ENCODE results near the gene OR52W1. TPM values are rescaled to one million over a fixed set of nuclear protein-coding genes. Genes with fewer than 3 reads are reported as not detected.
A peak's percentile ranks its signal among the peaks of the same experiment; 100 is the strongest.

The OR52W1 gene
- total RNA-seq, 1 donor from 2014 or later: not detected

GRCh38 chr11:6228520-6228919, 29.5 kb downstream of the OR52W1 start:
- Histone ChIP-seq H3K4me3 (no peak overlapping the region), H3K36me3 (peaks cover 8 to 10% of the 10 kb centered on the region in 2 donors), H3K9me3 (no peaks in the 10 kb centered on the region), H3K4me1 (peaks cover 0 to 8% of the 10 kb centered on the region in 2 donors), H3K27me3 (no peaks in the 10 kb centered on the region), H3K27ac (no peak overlapping the region)
- intact Hi-C loops (cut with DNase I): no loop called here
- no peak for DNase-seq (ENCODE audit: low spot score in 2 of 2)
- TF ChIP-seq CTCF (IDR thresholded peaks at IDR 0.05): no peak

- intact Hi-C loops (cut with DNase I): loop anchor here (10.0 kb wide), 1 partner anchor 1285 kb away; the partner anchor contains the start of gene PPFIBP2
Measured at GRCh38 chr11:6229911-6230310, 30.9 kb downstream of the OR52W1 start.

GRCh38 chr11:6232899-6233298, 33.9 kb downstream of the OR52W1 start:
- H3K4me1 ChIP-seq: peaks cover 0 to 12% of the 10 kb centered on the region in 2 donors
- H3K4me3 ChIP-seq: peak overlapping the region in 1 of 2 donors; percentile 79
- no peak for DNase-seq (ENCODE audit: low spot score in 2 of 2)
- H3K27ac ChIP-seq: no peak overlapping the region
- H3K9me3 ChIP-seq: no peaks in the 10 kb centered on the region
- H3K36me3 ChIP-seq: no peaks in the 10 kb centered on the region
- no peaks in the 10 kb centered on the region for H3K27me3 ChIP-seq
- TF ChIP-seq CTCF (IDR thresholded peaks at IDR 0.05): no peak
- intact Hi-C loops (cut with DNase I): loop anchor here (10.0 kb wide), 1 partner anchor 1282 kb away; the partner anchor contains the start of gene PPFIBP2

More at GRCh38 chr11:6229911-6230310, 30.9 kb downstream of the OR52W1 start:
- Histone ChIP-seq H3K4me3 (no peak overlapping the region), H3K9me3 (no peaks in the 10 kb centered on the region), H3K4me1 (peaks cover 0 to 14% of the 10 kb centered on the region in 2 donors), H3K36me3 (no peaks in the 10 kb centered on the region), H3K27ac (no peak overlapping the region), H3K27me3 (no peaks in the 10 kb centered on the region)
- DNase-seq (ENCODE audit: low spot score in 2 of 2): no peak
- TF ChIP-seq CTCF (IDR thresholded peaks at IDR 0.05): no peak

GRCh38 chr11:6233984-6234386, 35.0 kb downstream of the OR52W1 start:
- intact Hi-C loops (cut with DNase I): loop anchor here (1.0 to 10.0 kb wide), 6 partner anchors 85 to 1281 kb away; partner anchors contain the start of genes ARFIP2, PPFIBP2, SMPD1 and TIMM10B
- Histone ChIP-seq H3K27ac (peak overlapping the region; percentile 66 to 74), H3K9me3 (no peaks in the 10 kb centered on the region), H3K4me3 (peak overlapping the region; percentile 52 to 79), H3K27me3 (no peaks in the 10 kb centered on the region), H3K36me3 (no peaks in the 10 kb centered on the region), H3K4me1 (peaks cover 0 to 12% of the 10 kb centered on the region in 2 donors)
- no peak for DNase-seq (ENCODE audit: low spot score in 2 of 2)
- no peak for TF ChIP-seq CTCF (IDR thresholded peaks at IDR 0.05)

GRCh38 chr11:6234387-6235107, 35.5 kb downstream of the OR52W1 start, which contains the start of gene FHIP1B:
FHIP1B (minus strand) TSS chr11:6234636; CDS start chr11:6224516, 10,120 bp downstream.
- intact Hi-C loops (cut with DNase I): loop anchor here (1.0 to 10.0 kb wide), 10 partner anchors 85 to 1627 kb away; partner anchors contain the start of genes ARFIP2, PPFIBP2, SMPD1 and TAF10
- TF ChIP-seq CTCF (IDR thresholded peaks at IDR 0.05): peak in 1 of 3 experiments; percentile 5
- H3K27me3 ChIP-seq: no peaks in the 10 kb centered on the region
- no peaks in the 10 kb centered on the region for H3K36me3 ChIP-seq
- H3K4me3 ChIP-seq: peak within 1 kb of the TSS; percentile 54 to 79
- H3K27ac ChIP-seq: peak within 1 kb of the TSS; percentile 78 to 83
- no peaks in the 10 kb centered on the region for H3K9me3 ChIP-seq
- DNase-seq (ENCODE audit: low spot score in 2 of 2): peak; percentile 100
- H3K4me1 ChIP-seq: peaks cover 0 to 12% of the 10 kb centered on the region in 2 donors

Measured in ascending aorta (tissue), 2 donors.